GM12801 (cell line): Measurements from ENCODE around the gene UTS2R.

Source experiments
- CTCF ChIP-seq: IDR thresholded peaks from one replicate; pipeline ENCODE4 v1.5.1; 2011; ENCODE audit warnings: control low read depth; ENCODE audit not compliant: insufficient read length; ENCODE audit errors: extremely low read depth

The UTS2R gene

GRCh38 chr17:82327289-82327688, 44.3 kb upstream of the UTS2R start:
- TF ChIP-seq CTCF, result no peak

GRCh38 chr17:82327757-82328140, 43.8 kb upstream of the UTS2R start:
- TF ChIP-seq CTCF, result no peak

GRCh38 chr17:82328141-82328993, 43.2 kb upstream of the UTS2R start:
- no peak for TF ChIP-seq CTCF

DNA sequence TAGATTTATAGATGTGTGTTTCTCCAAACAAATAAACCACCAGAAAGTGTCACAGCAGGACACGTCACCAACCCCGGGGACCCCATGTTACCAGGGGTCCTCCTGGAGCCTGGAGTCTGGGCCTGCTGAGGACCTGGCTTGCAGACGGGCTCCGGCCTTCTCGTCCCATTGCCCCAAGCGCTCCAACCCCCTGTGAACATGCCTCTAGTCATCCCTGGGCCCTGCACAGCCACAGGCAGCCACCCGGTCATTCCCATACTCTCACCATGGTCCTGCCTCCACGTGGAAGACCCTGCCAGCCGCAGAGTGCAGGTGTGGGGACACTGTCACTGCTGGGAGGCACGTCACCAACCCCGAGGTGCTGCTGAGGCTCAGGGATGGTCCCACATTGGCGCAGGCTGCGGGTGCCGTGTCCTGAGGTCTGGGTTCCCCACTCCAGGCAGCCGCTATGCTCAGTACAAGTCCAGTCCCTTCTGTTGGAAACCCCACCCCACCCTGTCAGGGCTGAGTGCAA, 42.5 kb upstream of the UTS2R start:
- TF ChIP-seq CTCF, result no peak

GRCh38 chr17:82329683-82330321, 41.8 kb upstream of the UTS2R start:
- no peak for TF ChIP-seq CTCF

GRCh38 chr17:82330322-82331239, 41.0 kb upstream of the UTS2R start:
- no peak for TF ChIP-seq CTCF
